ENCODE results near the gene SDC3.

The SDC3 gene

GRCh38 chr1:30848130-30848529 is 60.4 kb downstream of the SDC3 start:
- no peak for DNase-seq (ENCODE audit: low spot score)

- no peak for DNase-seq (ENCODE audit: low spot score)
Measured at GRCh38 chr1:30847358-30847972, 61.1 kb downstream of the SDC3 start.

- DNase-seq (ENCODE audit: low spot score), result no peak
Measured at GRCh38 chr1:30846587-30846986, 62.0 kb downstream of the SDC3 start.

- DNase-seq (ENCODE audit: low spot score), result no peak
Measured at GRCh38 chr1:30845904-30846290, 62.7 kb downstream of the SDC3 start.

- DNase-seq (ENCODE audit: low spot score), result no peak
Measured at GRCh38 chr1:30845237-30845903, 63.2 kb downstream of the SDC3 start.

- DNase-seq (ENCODE audit: low spot score), result no peak
Measured at GRCh38 chr1:30844631-30845030, 63.9 kb downstream of the SDC3 start.

- DNase-seq (ENCODE audit: low spot score), result no peak
Measured at GRCh38 chr1:30842697-30843354, 65.7 kb downstream of the SDC3 start.

- no peak for DNase-seq (ENCODE audit: low spot score)
Measured at GRCh38 chr1:30840904-30841598, 67.5 kb downstream of the SDC3 start.

- DNase-seq (ENCODE audit: low spot score), result no peak
Measured at GRCh38 chr1:30839827-30840359, 68.7 kb downstream of the SDC3 start.

GRCh38 chr1:30838996-30839395 is 69.6 kb downstream of the SDC3 start:
- no peak for DNase-seq (ENCODE audit: low spot score)

GRCh38 chr1:30837653-30838052 is 70.9 kb downstream of the SDC3 start:
- DNase-seq (ENCODE audit: low spot score), result no peak

GRCh38 chr1:30834253-30834652 is 74.3 kb downstream of the SDC3 start:
- DNase-seq (ENCODE audit: low spot score), result no peak

GRCh38 chr1:30830537-30830936 is 78.0 kb downstream of the SDC3 start:
- DNase-seq (ENCODE audit: low spot score), result no peak

- DNase-seq (ENCODE audit: low spot score), result no peak
Measured at GRCh38 chr1:30829889-30830288, 78.7 kb downstream of the SDC3 start.

GRCh38 chr1:30824736-30825429 is 83.7 kb downstream of the SDC3 start:
- no peak for DNase-seq (ENCODE audit: low spot score)

- peak; percentile 100 for DNase-seq (ENCODE audit: low spot score)
Measured at GRCh38 chr1:30823969-30824735, 84.4 kb downstream of the SDC3 start.

- no peak for DNase-seq (ENCODE audit: low spot score)
Measured at GRCh38 chr1:30823627-30823968, 85.0 kb downstream of the SDC3 start.

GRCh38 chr1:30822966-30823581 is 85.5 kb downstream of the SDC3 start:
- DNase-seq (ENCODE audit: low spot score), result peak; percentile 13

GRCh38 chr1:30822006-30822405 is 86.6 kb downstream of the SDC3 start:
- DNase-seq (ENCODE audit: low spot score), result no peak

- no peak for DNase-seq (ENCODE audit: low spot score)
Measured at GRCh38 chr1:30820299-30820698, 88.3 kb downstream of the SDC3 start.
